NOMO-1 (cell line): ENCODE data around the gene LSM14B.
"Not testable (repeated sequence)": the region's sequence is repeated elsewhere in the genome, so short reads cannot be mapped to it uniquely, and the experiment has no call there.

Source experiments
- DNase-seq, 2 experiments: peaks; one replicate each; lab custom pipeline; 2025; ENCODE audit not compliant: unreplicated experiment in 2 of 2; lab: John Stamatoyannopoulos, UW

LSM14B gene

DNA sequence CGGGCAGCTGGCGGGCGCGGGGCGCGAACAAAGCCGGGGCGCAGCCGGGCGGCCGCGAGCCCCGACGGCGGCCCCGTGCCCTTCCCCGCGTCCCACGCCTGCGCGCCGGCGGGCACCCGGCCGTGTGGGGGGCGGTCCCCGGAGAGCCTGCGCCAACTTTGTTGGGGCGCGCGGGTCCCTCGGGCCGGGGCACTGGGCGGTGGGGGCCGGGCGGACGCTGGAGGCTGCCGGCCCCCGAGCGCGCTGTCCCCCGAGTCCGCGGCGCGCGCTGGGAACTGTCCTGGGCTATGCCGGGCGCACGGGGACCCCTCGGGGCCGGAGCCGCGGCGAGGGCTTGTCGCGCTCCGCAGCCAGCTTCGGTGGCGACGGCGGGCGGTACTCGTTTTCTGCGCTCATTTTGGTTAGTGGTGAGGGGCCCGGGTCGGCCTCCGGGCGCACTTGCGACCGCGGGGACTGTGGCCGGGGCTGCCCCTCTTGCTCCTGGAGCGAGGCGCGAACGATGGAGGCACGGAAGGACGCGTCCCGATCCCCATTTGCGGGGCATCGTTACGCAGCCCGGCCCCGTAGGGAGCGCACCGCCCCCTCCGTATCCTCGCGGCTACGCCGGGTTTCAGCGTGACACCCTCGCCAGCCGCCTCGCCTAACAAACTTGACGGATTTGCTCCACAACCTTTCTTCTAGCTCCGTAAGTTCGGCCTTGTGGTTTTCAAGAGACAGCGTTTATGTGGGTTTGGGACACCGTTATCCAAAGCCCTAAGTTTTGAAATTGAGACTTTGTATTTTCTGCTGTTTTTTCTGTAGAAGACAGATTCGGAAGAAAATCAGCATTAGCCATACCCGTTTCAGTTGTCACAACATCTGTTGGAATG lies 21.9 kb downstream of the LSM14B start:
- peak; percentile 44 to 47 for DNase-seq

DNA sequence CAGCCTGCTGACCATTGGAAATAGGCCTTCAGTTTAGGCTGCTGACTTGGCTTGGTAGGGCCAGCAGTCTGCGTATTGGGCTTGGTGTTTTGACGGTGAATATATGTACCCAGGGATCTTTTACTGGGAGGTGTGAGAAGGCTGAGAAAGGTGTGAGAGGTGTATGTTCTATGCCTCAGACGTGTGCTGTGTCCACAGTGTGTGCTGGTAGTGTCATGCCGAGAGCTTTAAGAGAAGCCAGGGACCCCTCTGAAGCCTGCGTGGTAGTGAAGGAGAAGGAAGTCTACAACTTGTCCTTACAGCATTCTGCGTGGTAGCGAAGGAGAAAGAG lies 23.4 kb downstream of the LSM14B start:
- DNase-seq = no peak

DNA sequence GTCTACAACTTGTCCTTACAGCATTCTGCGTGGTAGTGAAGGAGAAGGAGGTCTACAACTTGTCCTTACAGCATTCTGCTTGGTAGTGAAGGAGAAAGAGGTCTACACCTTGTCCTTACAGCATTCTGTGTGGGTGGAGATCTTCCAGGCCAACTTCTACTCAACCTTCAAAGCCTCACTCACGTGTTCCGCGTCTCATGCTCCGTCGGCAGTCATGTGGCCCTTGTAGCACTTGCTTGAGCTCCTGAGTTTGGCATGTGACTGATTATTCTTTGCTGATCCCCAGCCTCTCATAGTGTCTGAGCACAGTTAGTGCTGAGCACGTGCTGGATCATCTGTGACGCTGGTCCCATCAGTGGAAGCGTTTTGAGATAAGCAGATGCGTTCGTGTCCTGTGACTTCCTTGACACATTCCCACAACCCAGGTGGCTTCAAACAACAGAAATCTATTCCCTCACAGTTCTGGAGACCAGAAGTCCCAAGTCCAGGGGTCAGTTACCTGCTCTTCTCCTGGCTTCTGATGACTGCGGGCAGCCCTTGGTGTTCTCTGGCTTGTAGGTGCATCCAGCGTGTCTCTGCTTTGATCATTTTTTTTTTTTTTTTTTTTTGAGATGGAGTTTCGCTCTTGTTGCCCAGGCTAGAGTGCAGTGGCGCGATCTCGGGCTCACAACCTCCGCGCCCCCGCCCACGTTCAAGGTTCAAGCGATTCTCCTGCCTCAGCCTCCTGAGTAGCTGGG lies 23.9 kb downstream of the LSM14B start:
- no peak for DNase-seq

- no peak for DNase-seq
These were observed 24.9 kb downstream of the LSM14B start for GRCh38 chr20:62147125-62147524.

- no peak for DNase-seq
These were observed 25.3 kb downstream of the LSM14B start for GRCh38 chr20:62147528-62147927.

DNA sequence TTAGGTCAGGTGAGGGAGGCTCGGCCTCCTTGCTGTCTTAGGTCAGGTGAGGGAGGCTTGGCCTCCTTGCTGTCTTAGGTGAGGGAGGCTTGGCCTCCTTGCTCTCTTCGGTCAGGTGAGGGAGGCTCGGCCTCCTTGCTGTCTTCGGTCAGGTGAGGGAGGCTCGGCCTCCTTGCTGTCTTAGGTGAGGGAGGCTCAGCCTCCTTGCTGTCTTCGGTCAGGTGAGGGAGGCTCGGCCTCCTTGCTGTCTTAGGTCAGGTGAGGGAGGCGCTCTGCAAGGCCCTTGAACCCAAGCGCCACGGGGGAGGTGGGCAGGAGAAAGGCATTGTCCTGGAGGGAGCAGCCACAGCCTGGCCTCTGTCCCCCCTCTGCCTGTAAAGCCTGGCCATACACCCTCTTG lies 26.1 kb downstream of the LSM14B start:
- DNase-seq = not testable (repeated sequence)

GRCh38 chr20:62148908-62149314 lies 26.6 kb downstream of the LSM14B start:
- no peak for DNase-seq

DNA sequence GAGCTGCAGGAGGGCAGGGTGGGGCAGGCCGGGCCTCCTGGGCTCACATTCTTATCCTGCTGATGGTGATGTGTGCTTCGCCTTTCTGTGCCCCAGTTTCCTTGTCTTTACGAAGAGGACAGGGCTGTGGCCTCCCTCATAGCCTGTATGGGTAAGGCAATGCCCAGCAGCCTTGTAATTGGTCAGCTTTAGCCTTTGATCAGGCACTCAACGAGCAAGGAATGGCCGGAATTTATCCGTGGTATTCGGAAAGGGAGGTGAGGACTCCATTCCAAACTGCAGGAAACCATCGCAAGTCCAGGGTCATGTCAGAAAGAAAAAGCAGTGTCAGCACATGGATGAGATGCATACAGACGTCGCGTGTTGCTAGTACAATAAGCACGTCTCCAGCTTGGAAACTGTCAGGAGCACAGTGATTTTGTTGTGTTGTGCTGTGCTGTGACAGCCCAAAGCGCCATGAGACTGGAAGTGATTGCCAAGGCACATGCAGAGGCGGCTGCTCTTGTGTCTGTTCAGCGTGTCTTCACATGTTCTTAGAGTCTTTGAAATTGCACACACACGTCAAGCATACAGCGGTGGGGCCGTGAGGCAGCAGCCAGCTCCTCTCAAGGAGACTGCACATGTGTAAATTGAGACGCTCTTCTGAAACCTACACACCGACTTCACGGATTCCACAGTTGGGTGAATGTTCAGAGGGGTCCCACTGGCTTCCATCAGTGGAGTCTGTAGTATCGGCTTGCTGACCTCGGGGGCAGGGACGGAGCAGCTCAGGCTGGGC lies 27.4 kb downstream of the LSM14B start:
- DNase-seq = no peak

- no peak for DNase-seq
These were observed 28.0 kb downstream of the LSM14B start for GRCh38 chr20:62150310-62150575.

DNA sequence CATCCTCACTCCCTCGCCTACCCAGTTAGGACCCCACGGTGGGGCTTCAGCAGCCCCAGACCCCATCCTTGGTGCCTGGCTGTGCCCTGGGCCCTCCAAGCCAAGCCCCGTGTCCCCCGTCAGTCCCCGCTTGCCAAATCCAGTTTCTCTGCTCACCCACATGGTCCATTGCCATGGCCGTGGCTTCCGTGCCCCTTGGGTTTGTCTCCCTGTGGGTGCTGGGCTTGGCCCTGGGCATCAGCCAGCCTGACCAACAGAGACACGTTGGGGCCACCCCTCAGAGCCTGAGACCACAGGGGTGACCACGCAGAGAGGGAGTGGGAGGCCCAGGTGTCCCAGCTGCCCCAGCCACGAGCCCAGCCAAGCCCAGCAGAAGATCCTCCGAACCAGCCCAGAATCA lies 28.9 kb downstream of the LSM14B start:
- no peak for DNase-seq

DNA sequence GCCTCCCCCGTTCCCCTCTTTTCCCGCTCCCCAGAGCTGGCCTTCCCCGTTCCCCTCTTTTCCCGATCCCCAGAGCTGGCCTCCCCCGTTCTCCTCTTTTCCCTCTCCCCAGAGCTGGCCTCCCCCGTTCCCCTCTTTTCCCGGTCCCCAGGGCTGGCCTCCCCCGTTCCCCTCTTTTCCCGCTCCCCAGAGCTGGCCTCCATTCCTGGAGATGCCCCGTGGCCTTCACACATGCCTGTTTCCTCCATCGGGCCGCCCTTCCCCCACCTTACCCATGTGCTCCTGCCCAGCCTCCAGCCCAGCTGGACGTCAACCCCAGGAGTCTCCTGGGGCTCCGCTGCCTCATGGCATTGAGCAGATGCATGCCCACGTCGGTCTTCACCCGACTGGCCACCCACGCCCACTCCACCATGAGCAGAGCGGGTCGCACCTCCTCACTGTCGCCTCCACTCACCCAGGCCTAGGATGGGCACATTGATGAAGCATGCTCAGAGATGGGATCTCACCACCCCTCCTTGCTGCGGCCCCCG lies 29.6 kb downstream of the LSM14B start:
- no peak for DNase-seq

- DNase-seq = no peak
These were observed 33.4 kb downstream of the LSM14B start for GRCh38 chr20:62155428-62156253.

DNA sequence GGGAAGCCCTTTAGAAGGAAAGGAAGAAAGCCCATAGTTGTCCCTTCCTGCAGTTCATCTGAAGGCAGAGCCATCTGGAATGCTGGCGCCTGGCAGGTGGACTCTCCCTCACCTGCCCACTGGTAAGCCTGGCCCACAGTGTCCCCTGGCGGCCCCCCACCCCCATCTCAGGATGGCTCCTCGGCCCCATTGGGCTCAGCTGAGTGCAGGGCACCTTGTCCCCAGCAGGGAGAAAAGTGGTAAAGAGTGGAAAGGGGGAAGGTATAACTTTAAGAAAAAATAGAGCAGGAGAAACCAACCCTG lies 33.9 kb downstream of the LSM14B start:
- DNase-seq = no peak

GRCh38 chr20:62156592-62157386 lies 34.5 kb downstream of the LSM14B start:
- peak in 1 of 2 experiments; percentile 20 for DNase-seq

DNA sequence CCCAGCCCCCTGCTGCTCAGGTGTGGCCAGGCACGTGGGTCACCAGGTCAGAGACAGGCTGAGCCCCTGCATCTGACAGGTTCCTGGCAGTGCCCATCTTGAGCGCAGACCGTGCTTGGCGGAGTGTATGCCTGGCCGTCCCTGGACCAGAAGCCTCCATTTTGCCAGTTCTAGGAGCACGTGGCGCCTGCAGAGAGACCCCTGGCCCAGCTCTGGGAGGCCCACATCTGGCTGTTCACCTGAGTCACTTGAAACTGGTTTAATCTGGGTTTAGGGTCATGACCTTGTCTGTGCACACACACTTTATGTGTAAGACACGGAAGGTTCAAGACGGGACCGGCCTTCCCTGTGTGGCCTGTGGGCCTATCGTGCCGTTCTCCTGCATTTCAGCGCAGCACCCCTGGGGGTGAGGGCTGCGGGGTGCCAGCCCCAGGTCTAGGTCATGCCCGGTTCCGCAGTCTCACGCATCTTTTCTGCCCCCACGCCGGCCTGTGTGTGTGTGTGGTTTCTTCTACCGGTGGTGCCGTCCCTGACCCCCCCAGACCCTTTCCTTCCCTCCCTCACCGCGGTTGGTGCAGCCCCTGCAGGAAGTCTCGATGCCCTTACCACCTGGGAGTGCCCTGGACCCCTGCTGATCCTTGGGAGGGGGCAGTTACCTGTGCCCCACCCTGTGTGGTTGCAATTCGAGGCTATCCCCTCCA lies 35.3 kb downstream of the LSM14B start:
- DNase-seq = no peak

DNA sequence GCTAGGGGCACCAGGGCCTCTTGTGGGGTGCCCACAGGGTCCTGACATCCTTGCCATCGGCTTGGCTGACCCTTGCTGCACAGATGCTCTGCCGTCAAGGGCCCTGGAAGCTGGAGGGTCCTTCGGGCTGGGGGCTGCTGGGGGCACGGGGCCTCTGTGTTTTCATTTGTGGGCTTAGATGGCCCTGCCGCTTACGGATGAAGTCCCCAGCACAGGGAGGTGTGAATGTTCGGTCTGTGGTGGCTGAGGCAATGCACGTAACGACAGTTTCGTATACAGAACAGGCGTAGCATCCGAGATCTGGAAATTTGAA lies 35.8 kb downstream of the LSM14B start:
- DNase-seq = no peak

- no peak for DNase-seq
These were observed 36.3 kb downstream of the LSM14B start for GRCh38 chr20:62158541-62158940.

DNA sequence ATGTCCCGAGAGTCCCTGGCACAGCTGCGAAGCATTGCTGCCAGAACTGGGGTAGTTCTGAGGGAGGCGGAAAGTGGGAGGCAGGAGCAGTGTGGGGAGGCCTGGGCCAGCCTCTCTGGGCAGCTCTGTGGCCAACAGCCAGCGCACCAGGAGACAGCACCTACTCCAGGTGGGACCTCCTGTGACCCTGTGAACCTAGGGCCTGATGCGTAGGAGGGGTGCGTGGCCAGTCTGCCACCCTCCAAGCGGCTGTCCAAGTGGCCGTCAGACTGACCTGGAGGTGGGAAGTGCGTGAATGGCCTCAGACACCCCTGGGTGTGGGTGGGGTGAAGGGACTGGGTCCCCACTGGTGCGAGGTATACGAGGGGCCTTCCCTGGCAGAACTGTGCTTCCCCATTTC lies 36.8 kb downstream of the LSM14B start:
- DNase-seq = no peak

DNA sequence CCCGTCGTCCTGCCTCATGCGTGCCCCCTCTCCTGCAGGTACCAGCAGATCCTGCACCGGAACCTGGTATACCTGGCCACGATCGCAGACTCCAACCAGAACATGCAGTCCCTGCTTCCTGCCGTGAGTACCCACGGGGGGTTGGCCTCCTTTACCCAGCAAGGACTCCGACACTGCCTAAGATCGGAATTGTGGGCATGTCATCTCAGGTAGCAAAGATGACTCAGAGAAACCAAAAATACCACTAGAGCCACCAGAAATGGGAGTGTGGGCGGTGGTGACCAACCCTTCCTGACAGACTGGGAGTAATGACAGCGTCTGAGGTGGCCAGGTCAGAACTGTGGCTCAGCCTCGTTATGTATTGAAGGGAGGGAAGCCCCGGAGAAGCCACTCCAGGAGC lies 37.6 kb downstream of the LSM14B start:
- no peak for DNase-seq

DNA sequence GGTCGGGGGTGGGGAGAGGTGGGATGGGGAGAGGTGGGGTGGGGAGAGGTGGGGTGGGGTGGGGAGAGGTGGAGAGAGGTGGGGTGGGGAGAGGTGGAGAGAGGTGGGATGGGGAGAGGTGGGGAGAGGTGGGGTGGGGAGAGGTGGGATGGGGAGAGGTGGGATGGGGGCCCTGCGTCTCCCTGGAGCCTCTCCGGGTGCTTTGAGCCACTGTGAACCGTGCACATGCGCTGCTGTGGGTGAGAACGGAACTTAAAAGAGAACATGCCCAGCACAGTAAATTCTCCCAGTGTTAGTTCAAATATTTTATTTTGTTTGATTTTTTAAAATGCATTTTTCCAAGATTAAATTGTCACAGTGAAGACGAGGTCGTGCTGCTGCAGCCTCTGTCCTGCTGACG lies 38.0 kb downstream of the LSM14B start:
- no peak for DNase-seq
